H9 (cell line): ENCODE data around the gene ZFP57. TPM values are rescaled to one million over a fixed set of nuclear protein-coding genes. Genes with fewer than 3 reads are reported as not detected.

Experiments
- DNase-seq: peaks from one replicate; pipeline ENCODE4 v3.0.0-alpha.2; 2017
- H2AFZ ChIP-seq: one replicate; pipeline ENCODE4 v1.6.1; 2013; ENCODE audit warnings: mild to moderate bottlenecking, low read length, control low read depth, moderate library complexity
- H2AK5ac ChIP-seq: 2 replicates; pipeline ENCODE4 v1.6.1; 2013; ENCODE audit warnings: low read length, control low read depth, mixed read lengths; ENCODE audit not compliant: insufficient read length
- H2BK120ac ChIP-seq: one replicate; pipeline ENCODE4 v1.6.1; 2013; ENCODE audit warnings: low read depth, mild to moderate bottlenecking, low read length, control low read depth, inconsistent platforms; ENCODE audit not compliant: poor library complexity, severe bottlenecking
- H2BK12ac ChIP-seq: 2 replicates; pipeline ENCODE4 v1.6.1; 2013; ENCODE audit warnings: low read length, control low read depth, mixed read lengths, low read depth; ENCODE audit not compliant: insufficient read length
- H2BK15ac ChIP-seq: 2 replicates; pipeline ENCODE4 v1.6.1; 2013; ENCODE audit warnings: low read depth, low read length, control low read depth
- H2BK20ac ChIP-seq: one replicate; pipeline ENCODE4 v1.6.1; 2013; ENCODE audit warnings: low read depth, mild to moderate bottlenecking, low read length, control low read depth, inconsistent platforms; ENCODE audit not compliant: poor library complexity, severe bottlenecking
- H2BK5ac ChIP-seq: 2 replicates; pipeline ENCODE4 v1.6.1; 2013; ENCODE audit warnings: low read length, control low read depth, mixed read lengths; ENCODE audit not compliant: insufficient read length
- H3K14ac ChIP-seq: 2 replicates; pipeline ENCODE4 v1.6.1; 2013; ENCODE audit warnings: low read length, control low read depth; ENCODE audit not compliant: insufficient read depth
- H3K18ac ChIP-seq: 2 replicates; pipeline ENCODE4 v1.6.1; 2013; ENCODE audit warnings: low read depth, mild to moderate bottlenecking, mixed read lengths, low read length, control low read depth; ENCODE audit not compliant: insufficient read length
- H3K23ac ChIP-seq: 2 replicates; pipeline ENCODE4 v1.6.1; 2013; ENCODE audit warnings: low read length, control low read depth, mixed read lengths, low read depth; ENCODE audit not compliant: insufficient read length
- H3K23me2 ChIP-seq: 2 replicates; pipeline ENCODE4 v1.6.1; 2013; ENCODE audit warnings: low read depth, mild to moderate bottlenecking, mixed read lengths, low read length, control low read depth; ENCODE audit not compliant: insufficient read length, poor library complexity, severe bottlenecking
- H3K27ac ChIP-seq: 2 replicates; pipeline ENCODE4 v1.5.1; 2013; ENCODE audit warnings: low read length, control low read depth, mixed read lengths, low read depth; ENCODE audit not compliant: insufficient read length
- H3K27me3 ChIP-seq: 2 replicates; pipeline ENCODE4 v1.6.1; 2013; ENCODE audit warnings: low read length, control low read depth, inconsistent platforms; ENCODE audit not compliant: insufficient read depth
- H3K4ac ChIP-seq: 2 replicates; pipeline ENCODE4 v1.6.1; 2013; ENCODE audit warnings: low read depth, mild to moderate bottlenecking, control low read depth, inconsistent platforms, low read length, moderate library complexity
- H3K4me1 ChIP-seq: 2 replicates; pipeline ENCODE4 v1.6.1; 2013; ENCODE audit warnings: low read length, control low read depth, inconsistent platforms; ENCODE audit not compliant: insufficient read depth
- H3K4me2 ChIP-seq: 2 replicates; pipeline ENCODE4 v1.6.1; 2013; ENCODE audit warnings: low read length, control low read depth, mixed read lengths; ENCODE audit not compliant: insufficient read length, insufficient read depth
- H3K56ac ChIP-seq: 2 replicates; pipeline ENCODE4 v1.6.1; 2013; ENCODE audit warnings: low read depth, mild to moderate bottlenecking, mixed read lengths, low read length, control low read depth; ENCODE audit not compliant: insufficient read length
- H3K79me1 ChIP-seq: 2 replicates; pipeline ENCODE4 v1.6.1; 2013; ENCODE audit warnings: low read depth, mild to moderate bottlenecking, moderate library complexity, low read length, control low read depth, inconsistent platforms; ENCODE audit not compliant: insufficient read depth, poor library complexity, severe bottlenecking
- H3K79me2 ChIP-seq: 2 replicates; pipeline ENCODE4 v1.6.1; 2013; ENCODE audit warnings: low read length, control low read depth, inconsistent platforms; ENCODE audit not compliant: insufficient read depth
- H3K9ac ChIP-seq: 2 replicates; pipeline ENCODE4 v1.6.1; 2013; ENCODE audit warnings: low read length, control low read depth, mixed read lengths; ENCODE audit not compliant: insufficient read length; ENCODE audit errors: extremely low read depth
- H3K9me3 ChIP-seq: one replicate; pipeline ENCODE4 v1.6.1; 2013; ENCODE audit warnings: low read depth, low read length, inconsistent platforms; ENCODE audit not compliant: control insufficient read depth
- H3T11ph ChIP-seq: one replicate; pipeline ENCODE4 v1.6.1; 2013; ENCODE audit warnings: mild to moderate bottlenecking, low read length, control low read depth, inconsistent platforms
- H4K20me1 ChIP-seq: one replicate; pipeline ENCODE4 v1.6.1; 2013; ENCODE audit not compliant: control insufficient read depth, insufficient read length, insufficient read depth
- H4K5ac ChIP-seq: 2 replicates; pipeline ENCODE4 v1.6.1; 2013; ENCODE audit warnings: low read depth, mild to moderate bottlenecking, mixed read lengths, low read length, control low read depth; ENCODE audit not compliant: insufficient read length
- H4K8ac ChIP-seq: replicated peaks from 2 replicates; pipeline ENCODE4 v1.6.1; 2013; ENCODE audit warnings: low read length, control low read depth, mixed read lengths, low read depth; ENCODE audit not compliant: insufficient read length
- H4K91ac ChIP-seq: 2 replicates; pipeline ENCODE4 v1.6.1; 2013; ENCODE audit warnings: low read depth, mild to moderate bottlenecking, moderate library complexity, mixed read lengths, low read length, control low read depth; ENCODE audit not compliant: insufficient read length
- H3K27ac Mint-ChIP-seq, 3 experiments: 2 replicates in 2 of 3; 3 replicates in 1 of 3; pipeline ENCODE4 v1.8.0; 2020 to 2021; ENCODE audit warnings: mixed read lengths in 3 of 3, mild to moderate bottlenecking in 1 of 3, moderate library complexity in 1 of 3
- H3K27me3 Mint-ChIP-seq: 2 replicates; pipeline ENCODE4 v1.8.0; 2021; ENCODE audit warnings: low read depth, mild to moderate bottlenecking, moderate library complexity, mixed read lengths
- H3K36me3 Mint-ChIP-seq, 3 experiments: 2 replicates in 2 of 3; 3 replicates in 1 of 3; pipeline ENCODE4 v1.8.0; 2020 to 2021; ENCODE audit warnings: low read depth in 3 of 3, mixed read lengths in 3 of 3; ENCODE audit not compliant: insufficient read depth in 1 of 3
- H3K4me1 Mint-ChIP-seq, 2 experiments: 2 replicates each; pipeline ENCODE4 v1.8.0; 2020; ENCODE audit warnings: mixed read lengths in 2 of 2
- H3K4me3 Mint-ChIP-seq, 2 experiments: 2 replicates in 1 of 2; 3 replicates in 1 of 2; pipeline ENCODE4 v1.8.0; 2020 to 2021; ENCODE audit warnings: mild to moderate bottlenecking in 2 of 2, mixed read lengths in 2 of 2, moderate library complexity in 1 of 2
- H3K9me3 Mint-ChIP-seq, 2 experiments: 2 replicates in 1 of 2; 3 replicates in 1 of 2; pipeline ENCODE4 v1.8.0; 2020; ENCODE audit warnings: mild to moderate bottlenecking in 2 of 2, mixed read lengths in 2 of 2, moderate library complexity in 1 of 2
- CTCF ChIP-seq: fragments of 200-600 bp; sonication (generic); conservative IDR thresholded peaks from 3 replicates; pipeline ENCODE4 v1.8.0; 2021; ENCODE audit warnings: antibody characterized with exemption, mild to moderate bottlenecking
- WGBS: extraction: QIAGEN DNeasy Blood & Tissue Kit; methylation state at CpG from one replicate; pipeline ENCODE4 v1.1.7; 2013; ENCODE audit warnings: missing lambda C conversion rate, low lambda C conversion rate, mixed read lengths; ENCODE audit not compliant: insufficient read length; ENCODE audit errors: extremely low coverage; 5-methylcytosine and 5-hydroxymethylcytosine counted together
- total RNA-seq: library from RNA; stranded (reverse); gene quantifications from 2 replicates; pipeline ENCODE4 v1.2.1, GENCODE V29; 2021

The ZFP57 gene
- total RNA-seq, 1 experiment from 2014 or later, result 1.7 TPM

GRCh38 chr6:29681811-29682210 is 859 bp upstream of the ZFP57 start:
- Mint-ChIP-seq H3K36me3 (peaks cover 1 to 13% (median 4%) of the 10 kb centered on the region in 3 experiments; a peak in 5 of 7 replicates), H3K4me3 (no peak overlapping the region), H3K27me3 (no peaks in the 10 kb centered on the region), H3K9me3 (no peaks in the 10 kb centered on the region; a peak in 2 of 5 replicates), H3K4me1 (peaks cover 26 to 42% of the 10 kb centered on the region in 2 experiments), H3K27ac (no peak overlapping the region)
- Histone ChIP-seq H3K79me1 (no peaks in the 10 kb centered on the region), H4K20me1 (no peaks in the 10 kb centered on the region), H3K56ac (no peak overlapping the region), H3T11ph (no peak overlapping the region), H3K4ac (no peak overlapping the region), H2BK15ac (no peak overlapping the region), H3K27me3 (no peaks in the 10 kb centered on the region), H3K4me1 (peaks cover 7% of the 10 kb centered on the region; the same call in 1 of the 2 replicates), H3K23ac (no peak overlapping the region), H3K27ac (no peak overlapping the region), H2BK120ac (no peak overlapping the region), H3K9me3 (no peaks in the 10 kb centered on the region), H3K79me2 (no peaks in the 10 kb centered on the region), H2AK5ac (no peak overlapping the region), H3K23me2 (no peaks in the 10 kb centered on the region), H2BK5ac (no peak overlapping the region), H3K18ac (no peak overlapping the region), H4K8ac (no peak overlapping the region), H4K91ac (no peak overlapping the region), H3K4me2 (no peak overlapping the region), H2BK12ac (no peak overlapping the region), H2AFZ (no peak overlapping the region), H3K9ac (no peak overlapping the region), H3K14ac (no peak overlapping the region), H2BK20ac (no peak overlapping the region), H4K5ac (no peak overlapping the region)
- no CpG with 5 or more reads among the region's 8 CpGs for WGBS
- no peak for DNase-seq
- no peak for TF ChIP-seq CTCF
